Nephron progenitor cell (in vitro differentiated cells): ENCODE data around the gene OMP.

Experiments
- DNase-seq: peaks from one replicate; pipeline ENCODE4 v3.0.0; 2021
- H3K27ac Mint-ChIP-seq: 2 replicates; pipeline ENCODE4 v1.8.0; 2021; ENCODE audit warnings: mild to moderate bottlenecking, moderate library complexity, mixed read lengths
- H3K27me3 Mint-ChIP-seq: 2 replicates; pipeline ENCODE4 v1.8.0; 2021; ENCODE audit warnings: mild to moderate bottlenecking, low read depth, mixed read lengths; ENCODE audit not compliant: poor library complexity
- H3K36me3 Mint-ChIP-seq: 2 replicates; pipeline ENCODE4 v1.8.0; 2021; ENCODE audit warnings: low read depth, mixed read lengths
- H3K4me1 Mint-ChIP-seq: 2 replicates; pipeline ENCODE4 v1.8.0; 2021; ENCODE audit warnings: mixed read lengths
- H3K4me3 Mint-ChIP-seq: 2 replicates; pipeline ENCODE4 v1.8.0; 2021; ENCODE audit warnings: mild to moderate bottlenecking, moderate library complexity, mixed read lengths
- H3K9me3 Mint-ChIP-seq: 2 replicates; pipeline ENCODE4 v1.8.0; 2021; ENCODE audit warnings: mild to moderate bottlenecking, moderate library complexity, mixed read lengths
- CTCF ChIP-seq: fragments of 200-600 bp; sonication (generic); IDR thresholded peaks from 2 replicates; pipeline ENCODE4 v1.5.0; 2021; ENCODE audit warnings: antibody characterized with exemption

OMP gene

DNA sequence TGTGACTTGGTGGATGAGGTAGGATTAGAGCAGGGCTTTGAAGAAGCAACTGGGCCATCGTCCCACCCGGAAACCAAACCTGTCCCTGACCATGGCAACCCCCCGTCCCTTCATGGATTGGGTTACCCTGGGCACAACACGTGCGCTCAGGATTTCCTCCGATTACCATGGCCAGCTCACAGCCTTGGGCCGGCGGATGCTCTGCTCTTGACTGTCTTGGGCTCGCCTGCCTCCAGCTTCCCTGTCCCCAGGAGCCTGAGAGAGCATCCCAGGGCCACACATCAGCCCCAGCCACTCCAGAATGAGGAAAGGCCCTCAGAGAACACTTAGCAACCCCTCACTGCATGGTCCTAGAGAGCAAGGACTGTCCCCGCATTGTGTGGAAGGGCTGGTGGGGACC is 48.2 kb downstream of the OMP start:
- Mint-ChIP-seq H3K36me3 (no peaks in the 10 kb centered on the region), H3K27me3 (peaks cover 37% of the 10 kb centered on the region), H3K27ac (no peak overlapping the region), H3K9me3 (no peaks in the 10 kb centered on the region), H3K4me3 (no peak overlapping the region), H3K4me1 (peaks cover 54% of the 10 kb centered on the region)
- DNase-seq: no peak
- no peak for TF ChIP-seq CTCF

GRCh38 chr11:77151804-77152509 is 49.3 kb downstream of the OMP start:
- no peak overlapping the region for H3K27ac Mint-ChIP-seq
- DNase-seq: no peak

GRCh38 chr11:77152846-77153245 is 50.2 kb downstream of the OMP start:
- no peak overlapping the region for H3K27ac Mint-ChIP-seq
- H3K9me3 Mint-ChIP-seq: no peaks in the 10 kb centered on the region
- H3K4me1 Mint-ChIP-seq: peaks cover 39% of the 10 kb centered on the region
- H3K36me3 Mint-ChIP-seq: no peaks in the 10 kb centered on the region
- no peak overlapping the region for H3K4me3 Mint-ChIP-seq
- no peak for TF ChIP-seq CTCF
- DNase-seq: no peak
- peaks cover 22% of the 10 kb centered on the region for H3K27me3 Mint-ChIP-seq

More at GRCh38 chr11:77151804-77152509, 49.3 kb downstream of the OMP start:
- H3K4me3 Mint-ChIP-seq: no peak overlapping the region
- peaks cover 31% of the 10 kb centered on the region for H3K27me3 Mint-ChIP-seq
- no peaks in the 10 kb centered on the region for H3K36me3 Mint-ChIP-seq
- TF ChIP-seq CTCF: no peak
- H3K9me3 Mint-ChIP-seq: no peaks in the 10 kb centered on the region
- peaks cover 48% of the 10 kb centered on the region for H3K4me1 Mint-ChIP-seq
